Thyroid gland (tissue), 4 donors: ENCODE data around the gene KCNAB1.

Source experiments
- CTCF ChIP-seq, 6 experiments: fragments of 200-600 bp in 3 of 6; fragments of 450-650 bp in 3 of 6; sonication (generic) in 3 of 6; IDR thresholded peaks; one replicate each; pipeline ENCODE4 v1.5.1; 2016 to 2019; ENCODE audit warnings: antibody characterized with exemption in 6 of 6, mild to moderate bottlenecking in 2 of 6, inconsistent platforms in 1 of 6, moderate library complexity in 1 of 6
- POLR2A ChIP-seq, 2 donors: fragments of 450-650 bp; IDR thresholded peaks; one replicate each; pipeline ENCODE4 v1.6.1; 2017; ENCODE audit warnings: antibody characterized with exemption in 2 of 2, mild to moderate bottlenecking in 2 of 2, moderate library complexity in 1 of 2

- no peak for TF ChIP-seq CTCF (IDR thresholded peaks at IDR 0.05)
- no peak for TF ChIP-seq POLR2A (IDR thresholded peaks at IDR 0.05)
These were observed 236.4 kb downstream of the KCNAB1 start for GRCh38 chr3:156356537-156357363.
